B cell (primary cell): Measurements from ENCODE around the gene CASP2. TPM values are rescaled to one million over a fixed set of nuclear protein-coding genes. Genes with fewer than 3 reads are reported as not detected.

ENCODE experiments used
- ATAC-seq: fragments of 200-7000 bp; cut with Tn5 transposase; one replicate; pipeline ENCODE4 v1.10.0; 2021; ENCODE audit warnings: low read depth, mild to moderate bottlenecking, moderate number of reproducible peaks, moderate library complexity
- CTCF ChIA-PET: fragments of 350-600 bp; sonication (Branson Sonifier 250); formaldehyde crosslinking; loops from one replicate; lab custom pipeline; 2021; ENCODE audit warnings: antibody characterized with exemption, inconsistent platforms; lab: Charles Lee
- POLR2A ChIA-PET: fragments of 350-600 bp; sonication (Branson Sonifier 250); formaldehyde crosslinking; loops from one replicate; lab custom pipeline; 2021; ENCODE audit warnings: antibody characterized with exemption; lab: Charles Lee
- DNase-seq: peaks from one replicate; pipeline ENCODE4 v3.0.0; 2013
- H2AFZ ChIP-seq: 2 replicates; pipeline ENCODE4 v1.6.1; 2012; ENCODE audit warnings: mild to moderate bottlenecking, low read depth, low read length; ENCODE audit not compliant: insufficient read depth, poor library complexity, severe bottlenecking
- H3K27ac ChIP-seq, 2 donors: 1 replicate in 1 of 2; 2 replicates in 1 of 2; pipeline ENCODE4 v1.5.1; 2012 to 2013; ENCODE audit warnings: low read length in 2 of 2, mild to moderate bottlenecking in 2 of 2, moderate library complexity in 1 of 2
- H3K27me3 ChIP-seq, 4 experiments: fragments of 200-600 bp in 1 of 4; sonication (generic) in 1 of 4; replicated peaks in 1 of 4; 1 replicate in 2 of 4; 2 replicates in 2 of 4; pipeline versions ENCODE4 v1.6.1 to v1.7.0; 2013 to 2016; ENCODE audit warnings: low read length in 3 of 4, mild to moderate bottlenecking in 2 of 4, mixed read lengths in 1 of 4, moderate library complexity in 1 of 4; ENCODE audit not compliant: insufficient read depth in 4 of 4, control insufficient read depth in 3 of 4; ENCODE audit errors: control extremely low read depth in 1 of 4
- H3K36me3 ChIP-seq, 2 experiments: replicated peaks in 1 of 2; 1 replicate in 1 of 2; 2 replicates in 1 of 2; pipeline versions ENCODE4 v1.6.1 to v1.7.1; 2013; ENCODE audit warnings: low read length in 1 of 2; ENCODE audit not compliant: insufficient read depth in 2 of 2, control insufficient read depth in 1 of 2; ENCODE audit errors: control extremely low read depth in 1 of 2, extremely low read depth in 1 of 2
- H3K4me1 ChIP-seq, 2 donors: fragments of 200-600 bp in 1 of 2; sonication (generic) in 1 of 2; 1 replicate in 1 of 2; 2 replicates in 1 of 2; pipeline versions ENCODE4 v1.5.1 to v1.6.1; 2013 to 2017; ENCODE audit warnings: low read length in 2 of 2; ENCODE audit not compliant: control insufficient read depth in 2 of 2, insufficient read depth in 2 of 2
- H3K4me2 ChIP-seq: replicated peaks from 2 replicates; pipeline ENCODE3; 2012; ENCODE audit warnings: mild to moderate bottlenecking, low read depth, low read length; ENCODE audit not compliant: poor library complexity, severe bottlenecking
- H3K4me3 ChIP-seq, 5 experiments: fragments of 200-600 bp in 1 of 5; sonication (generic) in 1 of 5; 1 replicate in 3 of 5; 2 replicates in 2 of 5; pipeline versions ENCODE4 v1.5.1 to v1.7.0; 2011 to 2016; ENCODE audit warnings: low read length in 4 of 5, mild to moderate bottlenecking in 4 of 5, low read depth in 2 of 5, control low read depth in 1 of 5, moderate library complexity in 1 of 5; ENCODE audit not compliant: insufficient read depth in 1 of 5; ENCODE audit errors: control extremely low read depth in 1 of 5, extremely low read depth in 1 of 5
- H3K79me2 ChIP-seq: fragments of 200-600 bp; sonication (generic); one replicate; pipeline ENCODE4 v1.6.0; 2016; ENCODE audit warnings: low read length; ENCODE audit not compliant: control insufficient read depth, insufficient read depth
- H3K9ac ChIP-seq: fragments of 200-600 bp; sonication (generic); 2 replicates; pipeline ENCODE4 v1.6.1; 2017; ENCODE audit warnings: mild to moderate bottlenecking, low read length, moderate library complexity
- H3K9me3 ChIP-seq, 3 donors: one replicate each; pipeline versions ENCODE4 v1.6.1 to v1.7.1; 2013; ENCODE audit warnings: low read length in 2 of 3; ENCODE audit not compliant: control insufficient read depth in 2 of 3, insufficient read depth in 1 of 3; ENCODE audit errors: control extremely low read depth in 1 of 3
- H4K20me1 ChIP-seq: 2 replicates; pipeline ENCODE4 v1.6.0; 2012; ENCODE audit warnings: mild to moderate bottlenecking, low read length; ENCODE audit not compliant: insufficient read depth, control insufficient read depth, poor library complexity, severe bottlenecking
- H3K27ac Mint-ChIP-seq: one replicate; pipeline ENCODE4 v1.8.0; 2021; ENCODE audit warnings: mixed read lengths
- H3K27me3 Mint-ChIP-seq: one replicate; pipeline ENCODE4 v1.8.0; 2021; ENCODE audit warnings: mixed read lengths
- H3K4me1 Mint-ChIP-seq: one replicate; pipeline ENCODE4 v1.8.0; 2021; ENCODE audit warnings: mixed read lengths
- H3K4me3 Mint-ChIP-seq: one replicate; pipeline ENCODE4 v1.8.0; 2021; ENCODE audit warnings: mixed read lengths
- H3K9me3 Mint-ChIP-seq: one replicate; pipeline ENCODE4 v1.8.0; 2022; ENCODE audit warnings: mixed read lengths; ENCODE audit not compliant: insufficient read depth
- CTCF ChIP-seq: fragments of 200-600 bp; IDR thresholded peaks from one replicate; pipeline ENCODE4 v1.8.0; 2022; ENCODE audit warnings: antibody characterized with exemption, mild to moderate bottlenecking
- EZH2 ChIP-seq: IDR thresholded peaks from 2 replicates; pipeline ENCODE4 v1.6.1; 2012; ENCODE audit warnings: borderline replicate concordance, low read depth, mild to moderate bottlenecking, moderate library complexity, low read length; ENCODE audit not compliant: insufficient read depth, poor library complexity, severe bottlenecking
- WGBS: methylation state at CpG from one replicate; pipeline ENCODE4 v1.1.5; 2013; ENCODE audit warnings: missing lambda C conversion rate; ENCODE audit not compliant: insufficient coverage; 5-methylcytosine and 5-hydroxymethylcytosine counted together
- intact Hi-C: fragments of 100-400 bp; cut with micrococcal nuclease; formaldehyde crosslinking; loops from one replicate; pipeline ENCODE4 v1.10.0; 2022
- polyA plus RNA-seq: library from polyadenylated mRNA; depleted of rRNA; stranded (reverse); fragments of >200 nt; gene quantifications from 2 replicates; pipeline ENCODE4 v1.2.3, GENCODE V29; 2012
- total RNA-seq, 2 donors: library from RNA; stranded (reverse); fragments of 120-200 nt in 1 of 2; gene quantifications; 1 replicate in 1 of 2; 2 replicates in 1 of 2; pipeline versions ENCODE4 v1.2.3 to v1.2.4, GENCODE V29; 2013 to 2022

The CASP2 gene
- total and polyA plus RNA-seq, 2 donors (not counting 1 experiment from before 2014, with no cell fraction given) = 29.2 to 66.5 TPM

GRCh38 chr7:143331179-143331801 is 43.1 kb downstream of the CASP2 start:
- Mint-ChIP-seq H3K4me1 (peaks cover 14% of the 10 kb centered on the region), H3K4me3 (no peak overlapping the region), H3K27ac (no peak overlapping the region), H3K27me3 (peaks cover 12% of the 10 kb centered on the region), H3K9me3 (no peaks in the 10 kb centered on the region)
- Histone ChIP-seq H3K79me2 (no peaks in the 10 kb centered on the region), H3K27me3 (peaks cover 0 to 4% (median 0%) of the 10 kb centered on the region in 4 experiments), H3K27ac (no peak overlapping the region), H3K9ac (no peak overlapping the region), H4K20me1 (no peaks in the 10 kb centered on the region), H3K4me3 (no peak overlapping the region), H2AFZ (no peak overlapping the region), H3K4me1 (peaks cover 7 to 17% of the 10 kb centered on the region in 2 donors), H3K9me3 (no peaks in the 10 kb centered on the region), H3K36me3 (no peaks in the 10 kb centered on the region), H3K4me2 (no peak overlapping the region)
- ChIA-PET CTCF (interaction anchor here (1.1 kb wide), 1 partner anchor 91 kb away, joined by 4 read pairs; no protein-coding TSS in a partner anchor), POLR2A (no interaction called here)
- intact Hi-C loops = no loop called here
- no peak for TF ChIP-seq CTCF
- TF ChIP-seq EZH2 = no peak
- no peak for DNase-seq
- ATAC-seq = no peak
- 100% methylated on average over 5 of the region's 8 CpGs for WGBS

DNA sequence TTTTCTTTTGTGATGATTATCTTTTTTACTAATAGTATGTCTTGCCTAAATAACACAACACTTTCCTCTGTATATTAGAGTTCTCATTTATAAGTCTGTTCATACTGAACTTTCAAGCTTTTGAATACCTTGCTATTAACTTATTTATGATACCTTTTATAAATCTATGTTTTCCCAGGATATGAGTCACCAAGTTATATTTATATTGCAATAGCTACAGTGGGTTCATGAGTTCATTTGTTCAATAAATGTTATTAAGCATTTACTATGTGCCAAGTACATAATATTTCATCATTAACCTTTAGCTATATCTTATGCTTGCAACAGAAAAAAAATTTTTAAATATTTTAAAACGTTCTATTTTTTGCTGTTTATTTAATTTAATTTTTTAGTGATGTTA is 46.1 kb downstream of the CASP2 start:
- peaks cover 0 to 8% (median 2%) of the 10 kb centered on the region in 4 experiments for H3K27me3 ChIP-seq
- H3K4me3 ChIP-seq = no peak overlapping the region
- WGBS = no CpG with 5 or more reads among the region's 1 CpG
- Mint-ChIP-seq H3K27me3 (peaks cover 19% of the 10 kb centered on the region), H3K4me1 (no peaks in the 10 kb centered on the region), H3K9me3 (no peaks in the 10 kb centered on the region), H3K27ac (no peak overlapping the region), H3K4me3 (no peak overlapping the region)
- no peaks in the 10 kb centered on the region for H3K36me3 ChIP-seq
- H3K79me2 ChIP-seq = no peaks in the 10 kb centered on the region
- no peak overlapping the region for H3K27ac ChIP-seq
- CTCF ChIA-PET = interaction anchor here (1.2 kb wide), 1 partner anchor 81 kb away, joined by 3 read pairs; no protein-coding TSS in a partner anchor
- intact Hi-C loops = no loop called here
- no peak overlapping the region for H2AFZ ChIP-seq
- TF ChIP-seq CTCF (no peak), EZH2 (no peak)
- POLR2A ChIA-PET = no interaction called here
- H3K4me1 ChIP-seq = no peaks in the 10 kb centered on the region
- ATAC-seq = no peak
- H3K9me3 ChIP-seq = no peaks in the 10 kb centered on the region
- no peak overlapping the region for H3K9ac ChIP-seq
- DNase-seq = no peak
- H3K4me2 ChIP-seq = no peak overlapping the region
- H4K20me1 ChIP-seq = no peaks in the 10 kb centered on the region
